Lower leg skin (tissue), 4 donors: ENCODE data around the gene PRM3. TPM values are rescaled to one million over a fixed set of nuclear protein-coding genes. Genes with fewer than 3 reads are reported as not detected.

Experiments used
- DNase-seq, 2 donors: peaks; one replicate each; pipeline ENCODE4 v3.0.0-alpha.2; 2019; ENCODE audit warnings: low spot score in 2 of 2
- H3K4me3 ChIP-seq: fragments of 200-600 bp; sonication (generic); 2 replicates; pipeline ENCODE4 v1.5.1; 2017; ENCODE audit warnings: mild to moderate bottlenecking, low read depth; ENCODE audit not compliant: poor library complexity, severe bottlenecking
- CTCF ChIP-seq, 3 donors: fragments of 450-650 bp; IDR thresholded peaks; one replicate each; pipeline ENCODE4 v1.5.1; 2016; ENCODE audit warnings: antibody characterized with exemption in 3 of 3, mild to moderate bottlenecking in 3 of 3, moderate library complexity in 2 of 3
- POLR2A ChIP-seq, 2 donors: fragments of 450-650 bp; IDR thresholded peaks; one replicate each; pipeline ENCODE4 v1.6.1; 2016 to 2017; ENCODE audit warnings: antibody characterized with exemption in 2 of 2, mild to moderate bottlenecking in 1 of 2, moderate library complexity in 1 of 2
- WGBS, 2 donors: methylation state at CpG; one replicate each; pipeline ENCODE4 v1.1.5; 2018; 5-methylcytosine and 5-hydroxymethylcytosine counted together
- intact Hi-C: fragments of 100-400 bp; cut with DNase I; formaldehyde crosslinking; loops from one replicate; pipeline ENCODE4 v1.15.0; 2023; ENCODE audit warnings: low total_unique reads
- total RNA-seq, 4 donors: library from RNA; depleted of rRNA; stranded (reverse); fragments of >200 nt; gene quantifications; one replicate each; pipeline ENCODE4 v1.1.0, GENCODE V29; 2016

PRM3 gene
- total RNA-seq, 4 donors from 2014 or later: not detected

- H3K4me3 ChIP-seq: no peak overlapping the region
- intact Hi-C loops: no loop called here
- TF ChIP-seq CTCF (IDR thresholded peaks at IDR 0.05): no peak
- TF ChIP-seq POLR2A (IDR thresholded peaks at IDR 0.05): no peak
- 82 to 83% methylated on average over 12 of the region's 12 CpGs for WGBS, 2 donors
- no peak for DNase-seq
Observed at GRCh38 chr16:11242658-11243057, 30.8 kb downstream of the PRM3 start.

DNA sequence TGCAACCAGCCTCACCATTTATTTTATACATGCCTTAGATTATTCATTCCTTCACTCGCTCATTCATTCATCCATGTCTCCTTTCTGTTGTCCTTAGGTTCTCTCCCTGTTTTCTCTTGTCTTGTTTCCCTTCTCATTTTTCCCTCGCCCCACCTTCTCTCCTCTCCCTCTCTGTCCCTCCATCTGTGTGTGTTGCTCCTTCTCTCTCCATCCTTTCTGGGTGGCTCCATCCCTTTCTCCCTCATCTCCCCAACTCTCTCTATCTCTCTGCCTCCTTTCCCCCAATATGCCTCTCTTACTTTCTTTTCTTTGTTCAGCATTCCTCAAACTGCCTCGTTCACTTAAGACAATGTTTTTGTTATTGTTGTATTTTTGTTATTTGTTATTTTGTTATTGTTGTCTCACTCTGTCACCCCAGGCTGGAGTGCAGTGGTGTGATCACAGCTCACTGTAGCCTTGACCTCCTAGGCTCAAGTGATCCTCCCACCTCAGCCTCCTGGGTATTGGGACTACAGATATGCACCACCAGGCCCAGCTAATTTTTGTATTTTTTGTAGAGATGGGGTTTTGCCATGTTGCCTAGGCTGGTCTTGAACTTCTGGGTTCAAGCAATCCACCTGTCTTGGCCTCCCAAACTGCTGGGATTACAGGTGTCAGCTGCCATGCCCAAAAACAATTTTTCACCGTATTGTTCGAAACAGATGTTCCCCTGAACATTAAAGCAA is 31.8 kb downstream of the PRM3 start:
- 89 to 90% methylated on average over 5 of the region's 5 CpGs for WGBS, 2 donors
- TF ChIP-seq CTCF (IDR thresholded peaks at IDR 0.05): peak in 1 of 3 donors; percentile 11
- TF ChIP-seq POLR2A (IDR thresholded peaks at IDR 0.05): no peak
- intact Hi-C loops: no loop called here

DNA sequence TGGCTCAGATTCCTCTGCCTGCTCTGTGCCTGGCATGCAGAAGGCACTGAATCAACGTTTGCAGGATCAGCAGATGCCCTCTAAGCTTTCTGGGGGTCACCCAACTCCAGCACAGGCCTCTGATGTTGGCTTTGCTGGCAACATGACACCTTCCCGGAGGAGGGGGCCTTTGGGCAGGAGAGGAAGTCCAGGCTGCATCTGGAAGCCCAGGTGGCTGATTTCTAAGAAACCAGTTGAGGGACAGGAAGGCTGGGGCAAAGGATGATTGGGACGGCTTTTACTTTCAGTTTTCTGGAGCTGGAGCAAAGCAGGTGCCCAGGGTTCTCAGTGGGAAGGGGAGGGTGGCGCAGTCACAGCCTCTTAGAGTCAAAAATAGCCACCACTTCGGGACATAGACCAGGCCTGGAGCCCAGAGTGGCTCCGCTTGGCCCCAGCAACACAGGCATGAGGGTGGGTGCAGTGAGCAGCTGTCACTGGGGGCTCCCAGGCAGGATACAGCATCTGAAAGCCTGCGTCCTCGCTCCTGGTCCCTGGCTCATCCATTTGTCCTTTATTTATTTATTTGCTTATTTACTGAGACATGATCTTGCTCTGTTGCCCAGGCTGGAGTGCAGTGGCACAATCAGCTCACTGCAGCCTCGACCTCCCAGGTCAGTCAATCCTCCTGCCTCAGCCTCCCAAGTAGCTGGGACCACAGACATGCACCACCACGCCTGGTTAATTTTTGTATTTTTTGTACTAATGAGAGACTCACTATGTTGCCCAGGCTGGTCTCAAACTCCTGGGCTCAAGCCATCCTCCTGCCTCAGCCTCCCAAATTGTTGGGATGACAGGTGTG is 32.6 kb downstream of the PRM3 start:
- TF ChIP-seq CTCF (IDR thresholded peaks at IDR 0.05) (no peak), POLR2A (IDR thresholded peaks at IDR 0.05) (no peak)
- 76 to 89% methylated on average over 10 of the region's 10 CpGs for WGBS, 2 donors
- H3K4me3 ChIP-seq: peak overlapping the region; percentile 12
- DNase-seq: no peak
- intact Hi-C loops: no loop called here

More for the DNA sequence above, 31.8 kb downstream of the PRM3 start:
- no peak overlapping the region for H3K4me3 ChIP-seq
- DNase-seq: no peak

- 79 to 84% methylated on average over 10 of the region's 10 CpGs for WGBS, 2 donors
- no peak for DNase-seq
- intact Hi-C loops: no loop called here
- TF ChIP-seq POLR2A (IDR thresholded peaks at IDR 0.05) (no peak), CTCF (IDR thresholded peaks at IDR 0.05) (no peak)
- peak overlapping the region; percentile 12 for H3K4me3 ChIP-seq
Observed at GRCh38 chr16:11239644-11240632, 33.5 kb downstream of the PRM3 start.
